SU-DHL-6 (cell line): ENCODE data around the gene PGBD5.

Source experiments
- EZH2phosphoT487 ChIP-seq: fragments of 200-600 bp; sonication (generic), shearing (Covaris generic); conservative IDR thresholded peaks from 2 replicates; pipeline ENCODE4 v1.6.1; 2018; ENCODE audit warnings: mild to moderate bottlenecking, antibody characterized with exemption, low read length, moderate library complexity, mixed read lengths
- TF ChIP-seq, protein P1 (sequence below): fragments of 200-600 bp; sonication (generic); IDR thresholded peaks from one replicate; pipeline ENCODE4 v1.5.1; 2017; ENCODE audit warnings: antibody characterized with exemption, mild to moderate bottlenecking, low read length, moderate library complexity; ENCODE audit not compliant: insufficient read depth, poor library complexity, severe bottlenecking

- TF ChIP-seq, protein P1, sequence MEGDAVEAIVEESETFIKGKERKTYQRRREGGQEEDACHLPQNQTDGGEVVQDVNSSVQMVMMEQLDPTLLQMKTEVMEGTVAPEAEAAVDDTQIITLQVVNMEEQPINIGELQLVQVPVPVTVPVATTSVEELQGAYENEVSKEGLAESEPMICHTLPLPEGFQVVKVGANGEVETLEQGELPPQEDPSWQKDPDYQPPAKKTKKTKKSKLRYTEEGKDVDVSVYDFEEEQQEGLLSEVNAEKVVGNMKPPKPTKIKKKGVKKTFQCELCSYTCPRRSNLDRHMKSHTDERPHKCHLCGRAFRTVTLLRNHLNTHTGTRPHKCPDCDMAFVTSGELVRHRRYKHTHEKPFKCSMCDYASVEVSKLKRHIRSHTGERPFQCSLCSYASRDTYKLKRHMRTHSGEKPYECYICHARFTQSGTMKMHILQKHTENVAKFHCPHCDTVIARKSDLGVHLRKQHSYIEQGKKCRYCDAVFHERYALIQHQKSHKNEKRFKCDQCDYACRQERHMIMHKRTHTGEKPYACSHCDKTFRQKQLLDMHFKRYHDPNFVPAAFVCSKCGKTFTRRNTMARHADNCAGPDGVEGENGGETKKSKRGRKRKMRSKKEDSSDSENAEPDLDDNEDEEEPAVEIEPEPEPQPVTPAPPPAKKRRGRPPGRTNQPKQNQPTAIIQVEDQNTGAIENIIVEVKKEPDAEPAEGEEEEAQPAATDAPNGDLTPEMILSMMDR = no peak
- TF ChIP-seq EZH2phosphoT487 = no peak
Observed at GRCh38 chr1:230430499-230430898, 4.4 kb upstream of the PGBD5 start.
